GM12878 (cell line): ENCODE results near the gene SIX1. TPM values are rescaled to one million over a fixed set of nuclear protein-coding genes. Genes with fewer than 3 reads are reported as not detected.

ENCODE experiments used
- ATAC-seq: fragments of 200-7000 bp; cut with Tn5 transposase; 3 replicates; pipeline ENCODE4 v1.9.1; 2020; ENCODE audit warnings: mild to moderate bottlenecking, moderate library complexity
- BruUV-seq: library from RNA; stranded (reverse); fragments of 400-500 nt; replicated peaks from 2 replicates; lab custom pipeline; 2021; lab: Mats Ljungman, UMichigan
- CTCF ChIA-PET: fragments of 300-600 bp; sonication (Branson Sonifier 250); formaldehyde crosslinking; extraction: SDS; loops from one replicate; lab custom pipeline; 2021; ENCODE audit warnings: inconsistent platforms; lab: Yijun Ruan, JAX
- POLR2A ChIA-PET: fragments of 350-600 bp; formaldehyde crosslinking; extraction: SDS; loops from one replicate; lab custom pipeline; 2021; ENCODE audit warnings: inconsistent platforms; lab: Charles Lee
- RAD21 ChIA-PET: fragments of 300-600 bp; sonication (Branson Sonifier 250); formaldehyde crosslinking; loops from one replicate; lab custom pipeline; 2023; ENCODE audit warnings: antibody characterized with exemption; ENCODE audit not compliant: unreplicated experiment; lab: Charles Lee
- SMC1A ChIA-PET: fragments of 300-600 bp; sonication (Branson Sonifier 250); formaldehyde crosslinking; loops from one replicate; lab custom pipeline; 2023; ENCODE audit not compliant: unreplicated experiment, uncharacterized antibody; lab: Charles Lee
- DNase-seq: peaks from one replicate; pipeline ENCODE4 v3.0.0-alpha.2; 2011; ENCODE audit warnings: low read depth, low spot score
- FAIRE-seq: peaks from 3 replicates; lab custom pipeline; 2011; peaks lifted over from hg19 to GRCh38; lab: Jason Lieb, UNC
- H2AFZ ChIP-seq: 2 replicates; pipeline ENCODE4 v1.6.0; 2011; ENCODE audit warnings: low read depth, low read length, control low read depth; ENCODE audit not compliant: control insufficient read depth
- H3K27ac ChIP-seq: 2 replicates; pipeline ENCODE4 v1.5.1; 2011; ENCODE audit warnings: control low read depth; ENCODE audit not compliant: control insufficient read depth, insufficient read depth
- H3K27me3 ChIP-seq, 2 experiments: replicated peaks in 1 of 2; 2 replicates each; pipeline versions ENCODE4 v1.6.0 to v1.6.1; 2011; ENCODE audit warnings: low read length in 1 of 2; ENCODE audit not compliant: control insufficient read depth in 2 of 2, insufficient read depth in 2 of 2
- H3K36me3 ChIP-seq, 2 experiments: 2 replicates each; pipeline ENCODE4 v1.5.1; 2011; ENCODE audit warnings: low read length in 1 of 2; ENCODE audit not compliant: control insufficient read depth in 2 of 2, insufficient read depth in 2 of 2
- H3K4me1 ChIP-seq: 2 replicates; pipeline ENCODE4 v1.6.1; 2011; ENCODE audit warnings: mild to moderate bottlenecking, low read length, moderate library complexity, mixed read lengths; ENCODE audit not compliant: control insufficient read depth, insufficient read depth
- H3K4me2 ChIP-seq: 2 replicates; pipeline ENCODE4 v1.6.0; 2011; ENCODE audit warnings: control low read depth; ENCODE audit not compliant: control insufficient read depth, insufficient read depth
- H3K4me3 ChIP-seq: fragments of 200-600 bp; sonication (generic); 2 replicates; pipeline ENCODE4 v1.5.1; 2016
- H3K79me2 ChIP-seq: 2 replicates; pipeline ENCODE4 v1.6.0; 2011; ENCODE audit warnings: low read length; ENCODE audit not compliant: control insufficient read depth, insufficient read depth
- H3K9ac ChIP-seq: 2 replicates; pipeline ENCODE4 v1.8.0; 2011; ENCODE audit warnings: low read length, control low read depth, mixed read lengths; ENCODE audit not compliant: control insufficient read depth, insufficient read depth
- H3K9me3 ChIP-seq: replicated peaks from 3 replicates; pipeline ENCODE4 v1.5.1; 2011; ENCODE audit warnings: mild to moderate bottlenecking, low read length; ENCODE audit not compliant: control insufficient read depth, insufficient read depth
- H4K20me1 ChIP-seq: 2 replicates; pipeline ENCODE4 v1.6.0; 2011; ENCODE audit not compliant: control insufficient read depth, insufficient read depth
- BCL3 ChIP-seq: IDR thresholded peaks from 2 replicates; pipeline ENCODE4 v1.6.1; 2011; ENCODE audit warnings: borderline replicate concordance, low read depth, mild to moderate bottlenecking, moderate library complexity, low read length; ENCODE audit not compliant: insufficient read depth, poor library complexity, severe bottlenecking
- EGR1 ChIP-seq, 2 experiments: IDR thresholded peaks; 1 replicate in 1 of 2; 2 replicates in 1 of 2; pipeline ENCODE4 v1.6.1; 2011 to 2012; ENCODE audit warnings: low read depth in 2 of 2, low read length in 2 of 2, borderline replicate concordance in 1 of 2, mild to moderate bottlenecking in 1 of 2, moderate library complexity in 1 of 2
- IRF5 ChIP-seq: fragments of 450-650 bp; IDR thresholded peaks from 2 replicates; pipeline ENCODE4 v1.6.1; 2017; ENCODE audit warnings: borderline replicate concordance
- KDM1A ChIP-seq: fragments of 200-600 bp; sonication (generic); IDR thresholded peaks from 2 replicates; pipeline ENCODE4 v1.6.1; 2016; ENCODE audit warnings: borderline replicate concordance
- POLR2AphosphoS5 ChIP-seq: IDR thresholded peaks from 2 replicates; pipeline ENCODE4 v1.6.1; 2011; ENCODE audit warnings: mild to moderate bottlenecking, low read length, inconsistent platforms
- REST ChIP-seq: IDR thresholded peaks from 2 replicates; pipeline ENCODE4 v1.6.1; 2012; ENCODE audit warnings: mild to moderate bottlenecking, low read depth, low read length
- SMAD5 ChIP-seq: IDR thresholded peaks from 2 replicates; pipeline ENCODE4 v1.6.1; 2016; ENCODE audit warnings: antibody characterized with exemption, low read depth
- SP1 ChIP-seq: IDR thresholded peaks from one replicate; pipeline ENCODE4 v1.6.1; 2011; ENCODE audit warnings: low read depth, low read length
- STAT1 ChIP-seq: fragments of 450-650 bp; conservative IDR thresholded peaks from 2 replicates; pipeline ENCODE4 v1.6.1; 2014; ENCODE audit warnings: antibody characterized with exemption, mild to moderate bottlenecking
- STAT3 ChIP-seq: IDR thresholded peaks from 2 replicates; pipeline ENCODE4 v1.6.1; 2011; ENCODE audit warnings: low read depth, low read length, improper control_type of control experiment
- SUPT20H ChIP-seq: IDR thresholded peaks from 2 replicates; pipeline ENCODE4 v1.6.1; 2011; ENCODE audit warnings: low read depth, mild to moderate bottlenecking, low read length, moderate library complexity, borderline replicate concordance; ENCODE audit not compliant: control insufficient read depth
- SUZ12 ChIP-seq: fragments of 200-600 bp; sonication (generic); IDR thresholded peaks from one replicate; pipeline ENCODE4 v1.6.1; 2018; ENCODE audit warnings: antibody characterized with exemption, mild to moderate bottlenecking; ENCODE audit not compliant: unreplicated experiment
- WGBS: methylation state at CpG from one replicate; pipeline ENCODE4 v1.1.6; 2016; ENCODE audit warnings: low lambda C conversion rate; ENCODE audit not compliant: insufficient replicate concordance, insufficient coverage; ENCODE audit errors: missing lambda C conversion rate; 5-methylcytosine and 5-hydroxymethylcytosine counted together
- in situ Hi-C: fragments of 300-500 bp; cut with MboI; formaldehyde crosslinking; loops from 9 replicates; pipeline ENCODE4 v1.14.3; 2018; ENCODE audit warnings: mixed read lengths
- intact Hi-C: fragments of 100-400 bp; cut with micrococcal nuclease; formaldehyde crosslinking; loops from one replicate; pipeline ENCODE4 v1.14.2; 2022; ENCODE audit not compliant: unreplicated experiment
- polyA plus RNA-seq, 11 experiments: library from polyadenylated mRNA; depleted of rRNA in 4 of 11; unstranded in 6 of 11; stranded (reverse) in 5 of 11; fragments of >200 nt; fragmentation: Nextera tagmentation in 4 of 11; fragmentation: Illumina TruSeq in 1 of 11; extraction: Ambion mirVana in 4 of 11; extraction: Trizol in 1 of 11; gene quantifications; 1 replicate in 1 of 11; 2 replicates in 10 of 11; pipeline versions ENCODE4 v1.2.1 to v1.2.3, GENCODE V29; 2011 to 2016; ENCODE audit warnings: inconsistent platforms in 2 of 11, missing spikeins in 2 of 11, low read depth in 1 of 11
- total RNA-seq, 4 experiments: library from RNA; depleted of rRNA in 3 of 4; stranded (reverse); fragments of >200 nt in 3 of 4; fragmentation: Illumina TruSeq in 1 of 4; extraction: Trizol in 1 of 4; gene quantifications; 2 replicates each; pipeline versions ENCODE4 v1.2.1 to v1.2.3, GENCODE V29; 2013 to 2021

The SIX1 gene
- total and polyA plus RNA-seq, 10 of the 15 experiments (the other 5 are each of a cell fraction or from before 2014, with no cell fraction given), result 0.03 to 0.06 (median 0.05) TPM; not detected in 5

GRCh38 chr14:60616461-60616959 lies 32.8 kb downstream of the SIX1 start:
- no peak for ATAC-seq
- ChIA-PET POLR2A (no interaction called here), CTCF (no interaction called here), RAD21 (no interaction called here), SMC1A (no interaction called here)
- Histone ChIP-seq H3K27me3 (no peaks in the 10 kb centered on the region; a peak in 1 of 4 replicates), H3K9me3 (no peaks in the 10 kb centered on the region), H3K27ac (no peak overlapping the region), H4K20me1 (no peaks in the 10 kb centered on the region), H3K79me2 (no peaks in the 10 kb centered on the region), H3K4me3 (no peak overlapping the region), H3K4me1 (no peaks in the 10 kb centered on the region), H3K9ac (no peak overlapping the region), H3K4me2 (no peak overlapping the region), H2AFZ (no peak overlapping the region), H3K36me3 (no peaks in the 10 kb centered on the region)
- intact Hi-C loops (no loop called here), in situ Hi-C loops (no loop called here)
- DNase-seq, result no peak
- FAIRE-seq, result no peak
- TF ChIP-seq SMAD5 (no peak), IRF5 (no peak)
- BruUV-seq, result no TSS peak
- WGBS, result 65% methylated on average over 11 of the region's 11 CpGs

- Histone ChIP-seq H3K4me1 (no peaks in the 10 kb centered on the region), H2AFZ (no peak overlapping the region), H4K20me1 (no peaks in the 10 kb centered on the region), H3K79me2 (no peaks in the 10 kb centered on the region), H3K27ac (no peak overlapping the region), H3K36me3 (no peaks in the 10 kb centered on the region), H3K9me3 (no peaks in the 10 kb centered on the region), H3K4me3 (no peak overlapping the region), H3K9ac (no peak overlapping the region), H3K4me2 (no peak overlapping the region), H3K27me3 (no peaks in the 10 kb centered on the region)
- no TSS peak for BruUV-seq
- FAIRE-seq (no peak), DNase-seq (no peak), ATAC-seq (no peak)
- RAD21 ChIA-PET, result no interaction called here
- SMC1A ChIA-PET, result no interaction called here
- CTCF ChIA-PET, result no interaction called here
- POLR2A ChIA-PET, result no interaction called here
- intact Hi-C loops (no loop called here), in situ Hi-C loops (no loop called here)
- no peak for TF ChIP-seq SUPT20H
- TF ChIP-seq KDM1A, result no peak
- TF ChIP-seq SP1, result no peak
- no peak for TF ChIP-seq STAT1
- TF ChIP-seq POLR2AphosphoS5, result no peak
- TF ChIP-seq EGR1 (IDR thresholded peaks at IDR 0.05; ENCODE audit: borderline replicate concordance in 1 of 2, low read depth in 2 of 2, low read length in 2 of 2), result no peak
- no peak for TF ChIP-seq BCL3
- no peak for TF ChIP-seq STAT3
- TF ChIP-seq REST, result no peak
- TF ChIP-seq SUZ12, result no peak
Observed at GRCh38 chr14:60602291-60602690, 47.0 kb downstream of the SIX1 start.
